H1 (cell line): ENCODE results near the gene CFB. TPM values are rescaled to one million over a fixed set of nuclear protein-coding genes. Genes with fewer than 3 reads are reported as not detected.

Experiments
- CTCF ChIA-PET: fragments of 300-600 bp; sonication (Branson Sonifier 250); formaldehyde crosslinking; loops from one replicate; lab custom pipeline; 2021; ENCODE audit not compliant: partially characterized antibody; lab: Charles Lee
- POLR2A ChIA-PET: fragments of 300-600 bp; sonication (Branson Sonifier 250); formaldehyde crosslinking; loops from one replicate; lab custom pipeline; 2021; ENCODE audit warnings: inconsistent platforms; ENCODE audit not compliant: partially characterized antibody; lab: Charles Lee
- DNase-seq, 2 experiments: peaks; one replicate each; pipeline versions ENCODE4 v3.0.0 to v3.0.0-alpha.2; 2010 to 2022; ENCODE audit warnings: low spot score in 2 of 2, low read depth in 1 of 2, mixed read lengths in 1 of 2
- FAIRE-seq: peaks from 2 replicates; lab custom pipeline; 2011; peaks lifted over from hg19 to GRCh38; lab: Jason Lieb, UNC
- H2AFZ ChIP-seq: 2 replicates; pipeline ENCODE4 v1.8.1; 2012; ENCODE audit warnings: low read length, inconsistent platforms
- H2AK5ac ChIP-seq: 2 replicates; pipeline ENCODE4 v1.6.1; 2013; ENCODE audit warnings: low read depth, low read length
- H2BK120ac ChIP-seq: replicated peaks from 2 replicates; pipeline ENCODE3; 2013; ENCODE audit warnings: low read depth, low read length, inconsistent platforms
- H2BK12ac ChIP-seq: 2 replicates; pipeline ENCODE4 v1.6.1; 2013; ENCODE audit warnings: low read depth, low read length
- H2BK15ac ChIP-seq: 2 replicates; pipeline ENCODE4 v1.6.1; 2013; ENCODE audit warnings: low read length
- H2BK20ac ChIP-seq: 2 replicates; pipeline ENCODE4 v1.6.1; 2013; ENCODE audit warnings: low read length
- H2BK5ac ChIP-seq: 2 replicates; pipeline ENCODE4 v1.6.1; 2013; ENCODE audit warnings: low read depth, low read length
- H3K14ac ChIP-seq: 2 replicates; pipeline ENCODE4 v1.6.1; 2013; ENCODE audit warnings: inconsistent platforms; ENCODE audit not compliant: insufficient read length
- H3K18ac ChIP-seq: 2 replicates; pipeline ENCODE4 v1.6.1; 2013; ENCODE audit warnings: low read length; ENCODE audit errors: extremely low read depth
- H3K23ac ChIP-seq: 2 replicates; pipeline ENCODE4 v1.6.1; 2013; ENCODE audit warnings: inconsistent platforms; ENCODE audit not compliant: insufficient read length
- H3K23me2 ChIP-seq: 2 replicates; pipeline ENCODE4 v1.6.1; 2013; ENCODE audit warnings: low read depth, low read length
- H3K27ac ChIP-seq: 2 replicates; pipeline ENCODE4 v1.6.1; 2011; ENCODE audit warnings: low read depth, low read length, inconsistent platforms
- H3K27me3 ChIP-seq, 4 experiments: replicated peaks in 1 of 4; 1 replicate in 1 of 4; 2 replicates in 3 of 4; pipeline versions ENCODE4 v1.6.1 to v1.8.1; 2011 to 2013; ENCODE audit warnings: low read length in 3 of 4, mild to moderate bottlenecking in 3 of 4, inconsistent platforms in 2 of 4, mixed read lengths in 2 of 4, moderate library complexity in 1 of 4; ENCODE audit not compliant: control insufficient read depth in 3 of 4, insufficient read depth in 3 of 4; ENCODE audit errors: extremely low read depth in 1 of 4
- H3K36me3 ChIP-seq, 4 experiments: 2 replicates each; pipeline versions ENCODE4 v1.6.1 to v1.8.1; 2011 to 2013; ENCODE audit warnings: mild to moderate bottlenecking in 4 of 4, low read length in 3 of 4, moderate library complexity in 2 of 4, control low read depth in 1 of 4, inconsistent platforms in 1 of 4; ENCODE audit not compliant: insufficient read depth in 4 of 4, control insufficient read depth in 2 of 4
- H3K4ac ChIP-seq: replicated peaks from 2 replicates; pipeline ENCODE3; 2013; ENCODE audit warnings: low read length, low read depth, mixed read lengths, inconsistent platforms; ENCODE audit not compliant: insufficient read length
- H3K4me1 ChIP-seq, 4 experiments: replicated peaks in 1 of 4; 1 replicate in 1 of 4; 2 replicates in 3 of 4; pipeline versions ENCODE4 v1.6.1 to v1.8.1; 2011 to 2013; ENCODE audit warnings: low read length in 3 of 4, inconsistent platforms in 2 of 4, mixed read lengths in 1 of 4; ENCODE audit not compliant: insufficient read depth in 4 of 4, control insufficient read depth in 3 of 4
- H3K4me2 ChIP-seq, 2 experiments: 2 replicates each; pipeline versions ENCODE4 v1.6.1 to v1.8.1; 2011 to 2013; ENCODE audit warnings: low read depth in 2 of 2, low read length in 2 of 2, control low read depth in 1 of 2, inconsistent platforms in 1 of 2, mild to moderate bottlenecking in 1 of 2; ENCODE audit not compliant: insufficient read depth in 1 of 2
- H3K4me3 ChIP-seq, 4 experiments: fragments of 200-600, 300-600 bp in 1 of 4; sonication (generic), shearing (Covaris generic), sonication (Bioruptor Twin) in 1 of 4; 2 replicates each; pipeline versions ENCODE4 v1.5.1 to v1.8.1; 2011 to 2016; ENCODE audit warnings: low read length in 4 of 4, low read depth in 3 of 4, control low read depth in 2 of 4, inconsistent platforms in 2 of 4, mild to moderate bottlenecking in 2 of 4, mixed read lengths in 1 of 4, moderate library complexity in 1 of 4; ENCODE audit not compliant: insufficient read depth in 2 of 4; ENCODE audit errors: extremely low read depth in 1 of 4
- H3K56ac ChIP-seq: replicated peaks from 2 replicates; pipeline ENCODE3; 2013; ENCODE audit warnings: low read depth, mild to moderate bottlenecking, mixed read lengths, low read length, inconsistent platforms; ENCODE audit not compliant: insufficient read length
- H3K79me1 ChIP-seq: 2 replicates; pipeline ENCODE4 v1.6.1; 2013; ENCODE audit warnings: low read depth, low read length, control low read depth
- H3K79me2 ChIP-seq, 2 experiments: 2 replicates each; pipeline versions ENCODE4 v1.6.1 to v1.8.1; 2012 to 2013; ENCODE audit warnings: low read length in 2 of 2, mild to moderate bottlenecking in 2 of 2, inconsistent platforms in 1 of 2; ENCODE audit not compliant: insufficient read depth in 2 of 2, control insufficient read depth in 1 of 2
- H3K9ac ChIP-seq, 4 experiments: replicated peaks in 1 of 4; 1 replicate in 1 of 4; 2 replicates in 3 of 4; pipeline versions ENCODE4 v1.6.1 to v1.8.1; 2011 to 2013; ENCODE audit warnings: low read depth in 3 of 4, low read length in 3 of 4, control low read depth in 2 of 4, mild to moderate bottlenecking in 2 of 4, moderate library complexity in 2 of 4, inconsistent platforms in 1 of 4; ENCODE audit errors: extremely low read depth in 1 of 4
- H3K9me3 ChIP-seq, 2 experiments: 2 replicates each; pipeline versions ENCODE4 v1.6.1 to v1.8.1; 2012 to 2013; ENCODE audit warnings: mild to moderate bottlenecking in 2 of 2, moderate library complexity in 2 of 2, control low read depth in 1 of 2, inconsistent platforms in 1 of 2, low read depth in 1 of 2, low read length in 1 of 2, mixed read lengths in 1 of 2; ENCODE audit not compliant: insufficient read depth in 2 of 2
- H4K20me1 ChIP-seq, 2 experiments: replicated peaks in 1 of 2; 2 replicates each; pipeline versions ENCODE3 to v1.8.1; 2011 to 2013; ENCODE audit warnings: inconsistent platforms in 2 of 2, low read length in 2 of 2, mild to moderate bottlenecking in 1 of 2; ENCODE audit not compliant: insufficient read depth in 2 of 2, control insufficient read depth in 1 of 2
- H4K5ac ChIP-seq: 2 replicates; pipeline ENCODE4 v1.6.1; 2013; ENCODE audit warnings: low read length, low read depth, mixed read lengths, inconsistent platforms; ENCODE audit not compliant: insufficient read length
- H4K8ac ChIP-seq: 2 replicates; pipeline ENCODE4 v1.8.0; 2013; ENCODE audit warnings: mild to moderate bottlenecking, moderate library complexity, low read length, inconsistent platforms; ENCODE audit not compliant: insufficient read depth; ENCODE audit errors: extremely low read depth
- H4K91ac ChIP-seq: replicated peaks from 2 replicates; pipeline ENCODE3; 2013; ENCODE audit warnings: low read length, mixed read lengths, inconsistent platforms; ENCODE audit not compliant: insufficient read length
- BCL11A ChIP-seq, 2 experiments: IDR thresholded peaks; one replicate each; pipeline ENCODE4 v1.6.1; 2011; ENCODE audit warnings: low read depth in 2 of 2, low read length in 2 of 2, mild to moderate bottlenecking in 2 of 2
- CHD2 ChIP-seq: IDR thresholded peaks from 2 replicates; pipeline ENCODE4 v1.6.1; 2012; ENCODE audit warnings: low read length, improper control_type of control experiment
- EP300 ChIP-seq, 2 experiments: IDR thresholded peaks; 1 replicate in 1 of 2; 2 replicates in 1 of 2; pipeline ENCODE4 v1.6.1; 2011 to 2012; ENCODE audit warnings: low read depth in 2 of 2, low read length in 2 of 2, mild to moderate bottlenecking in 2 of 2, borderline replicate concordance in 1 of 2, inconsistent platforms in 1 of 2, moderate library complexity in 1 of 2
- GABPA ChIP-seq: IDR thresholded peaks from 2 replicates; pipeline ENCODE4 v1.6.1; 2011; ENCODE audit warnings: mild to moderate bottlenecking, low read length, moderate library complexity, borderline replicate concordance; ENCODE audit not compliant: insufficient read depth
- NANOG ChIP-seq: IDR thresholded peaks from 2 replicates; pipeline ENCODE4 v1.6.1; 2011; ENCODE audit warnings: low read length, low read depth, mild to moderate bottlenecking, inconsistent platforms; ENCODE audit not compliant: insufficient read depth, poor library complexity, severe bottlenecking
- POU5F1 ChIP-seq: IDR thresholded peaks from 2 replicates; pipeline ENCODE4 v1.6.1; 2011; ENCODE audit warnings: low read depth, mild to moderate bottlenecking, low read length, moderate library complexity
- RXRA ChIP-seq: IDR thresholded peaks from 2 replicates; pipeline ENCODE4 v1.6.1; 2011; ENCODE audit warnings: low read depth, mild to moderate bottlenecking, low read length, moderate library complexity; ENCODE audit not compliant: insufficient read depth
- SAP30 ChIP-seq: fragments of 300-600 bp; sonication (generic); IDR thresholded peaks from 2 replicates; pipeline ENCODE4 v1.7.1; 2012; ENCODE audit warnings: low read length, moderate library complexity, mild to moderate bottlenecking, inconsistent platforms; ENCODE audit not compliant: insufficient read depth, insufficient replicate concordance
- SP4 ChIP-seq: IDR thresholded peaks from 2 replicates; pipeline ENCODE4 v1.6.1; 2012; ENCODE audit warnings: low read length, inconsistent platforms
- TAF7 ChIP-seq: optimal IDR thresholded peaks from 2 replicates; pipeline ENCODE3; 2011; ENCODE audit warnings: low read depth, mild to moderate bottlenecking, inconsistent platforms, low read length, moderate library complexity, borderline replicate concordance
- TBP ChIP-seq: IDR thresholded peaks from 2 replicates; pipeline ENCODE4 v1.6.1; 2011; ENCODE audit warnings: low read depth, low read length, improper control_type of control experiment
- WGBS, 2 experiments: shearing (Covaris generic) in 1 of 2; methylation state at CpG; one replicate each; pipeline versions ENCODE4 v1.1.6 to v1.1.7; 2013 to 2015; ENCODE audit warnings: low lambda C conversion rate in 2 of 2, mixed read lengths in 2 of 2, inconsistent platforms in 1 of 2, low coverage in 1 of 2, missing lambda C conversion rate in 1 of 2; ENCODE audit not compliant: insufficient replicate concordance in 2 of 2, insufficient coverage in 1 of 2, insufficient read length in 1 of 2; ENCODE audit errors: extremely low coverage in 1 of 2, missing lambda C conversion rate in 1 of 2; 5-methylcytosine and 5-hydroxymethylcytosine counted together
- polyA plus RNA-seq, 7 experiments: library from polyadenylated mRNA; depleted of rRNA in 3 of 7; stranded (reverse) in 5 of 7; unstranded in 2 of 7; fragments of >200 nt in 5 of 7; fragments of 200-250 nt in 2 of 7; gene quantifications; 1 replicate in 5 of 7; 2 replicates in 1 of 7; 4 replicates in 1 of 7; pipeline versions ENCODE4 v1.2.1 to v1.2.3, GENCODE V29; 2011 to 2013; ENCODE audit warnings: missing spikeins in 2 of 7, mixed read lengths in 2 of 7
- total RNA-seq: library from RNA; stranded (reverse); fragmentation: NEBNext Ultra II Directional; extraction: Animal tissue kit (Norgen Biotek cat#: 25700); gene quantifications from 2 replicates; pipeline ENCODE4 v1.2.1, GENCODE V29; 2021
- TF ChIP-seq, protein P1 (sequence below): IDR thresholded peaks from 2 replicates; pipeline ENCODE4 v1.6.1; 2012; ENCODE audit warnings: inconsistent platforms

Gene CFB
- total and polyA plus RNA-seq, 2 of the 8 experiments (the other 6 are each of a cell fraction or from before 2014, with no cell fraction given), result 0.09 TPM; not detected in 1

DNA sequence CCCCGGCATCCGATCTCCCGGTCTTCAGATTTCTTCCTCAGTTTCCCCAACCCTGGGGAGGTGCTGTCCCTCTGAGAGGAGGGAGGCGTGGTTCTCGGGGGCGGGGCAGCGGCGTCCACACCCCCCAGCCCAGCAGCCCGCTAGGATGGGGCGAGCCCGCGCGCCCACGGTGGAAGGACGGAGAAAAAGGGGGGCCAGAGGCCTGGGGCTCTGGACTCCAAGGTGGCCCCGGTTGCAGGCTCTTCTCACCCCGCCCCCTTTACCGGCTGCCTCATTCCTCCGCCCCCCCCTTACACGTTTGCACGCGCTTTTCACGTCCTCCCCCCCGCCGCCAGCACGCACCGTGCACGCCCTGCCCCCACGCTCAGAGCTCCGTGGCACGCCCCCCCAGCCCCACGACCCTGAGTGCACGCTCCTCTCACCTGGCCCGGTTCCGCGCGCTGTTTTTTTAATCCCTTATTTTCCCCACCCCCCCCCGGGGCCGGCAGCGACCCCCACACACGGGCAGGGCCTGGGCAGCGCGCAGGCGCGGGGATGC is 44.4 kb upstream of the CFB start:
- Histone ChIP-seq H3K56ac (no peak overlapping the region), H2BK120ac (no peak overlapping the region), H3K9me3 (no peaks in the 10 kb centered on the region), H2BK15ac (no peak overlapping the region), H4K8ac (peak overlapping the region; percentile 42; the same call in 1 of the 2 replicates), H2BK20ac (no peak overlapping the region), H3K4me2 (peak overlapping the region; percentile 68 to 86), H3K18ac (peak overlapping the region; percentile 71), H3K4ac (no peak overlapping the region), H4K91ac (no peak overlapping the region), H4K5ac (no peak overlapping the region), H3K4me3 (peak overlapping the region; percentile 29 to 66 (median 51)), H2AFZ (no peak overlapping the region), H3K79me2 (peaks cover 0 to 16% of the 10 kb centered on the region in 2 experiments; a peak in 2 of 4 replicates), H3K4me1 (peaks cover 0 to 20% (median 11%) of the 10 kb centered on the region in 4 experiments; a peak in 6 of 7 replicates), H3K27ac (no peak overlapping the region), H3K36me3 (peaks cover 0 to 5% (median 3%) of the 10 kb centered on the region in 4 experiments; a peak in 3 of 8 replicates), H3K79me1 (peaks cover 2% of the 10 kb centered on the region), H3K14ac (no peak overlapping the region), H2BK5ac (no peak overlapping the region), H2BK12ac (no peak overlapping the region), H3K27me3 (no peaks in the 10 kb centered on the region), H3K23ac (no peak overlapping the region), H2AK5ac (no peak overlapping the region), H4K20me1 (no peaks in the 10 kb centered on the region), H3K23me2 (peaks cover 13% of the 10 kb centered on the region), H3K9ac (no peak overlapping the region; a peak in 1 of 7 replicates)
- POLR2A ChIA-PET, result interaction anchor here (0.9 to 1.0 kb wide), 2 partner anchors 19 to 58 kb away, joined by 3 to 5 read pairs; partner anchors contain the start of genes NELFE and SKIC2
- FAIRE-seq, result no peak
- CTCF ChIA-PET, result interaction anchor here (0.9 to 1.1 kb wide), 3 partner anchors 14 to 23 kb away, joined by 3 to 4 read pairs (median 3); no protein-coding TSS in a partner anchor
- DNase-seq, result peak in 1 of 2 experiments; percentile 68
- 8% methylated on average over 15 of the region's 45 CpGs; no CpG with 5 or more reads in 1 of the 2 experiments for WGBS, 2 experiments
- no peak for TF ChIP-seq RXRA
- TF ChIP-seq EP300 (IDR thresholded peaks at IDR 0.05; ENCODE audit: borderline replicate concordance in 1 of 2, low read depth in 2 of 2, low read length in 2 of 2), result no peak
- no peak for TF ChIP-seq CHD2
- no peak for TF ChIP-seq POU5F1
- TF ChIP-seq NANOG, result no peak
- TF ChIP-seq SAP30, result no peak
- no peak for TF ChIP-seq SP4
- no peak for TF ChIP-seq GABPA
- no peak for TF ChIP-seq TAF7
- no peak for TF ChIP-seq BCL11A (IDR thresholded peaks at IDR 0.05; ENCODE audit: low read depth in 2 of 2, low read length in 2 of 2)
- TF ChIP-seq TBP, result no peak
- TF ChIP-seq, protein P1, sequence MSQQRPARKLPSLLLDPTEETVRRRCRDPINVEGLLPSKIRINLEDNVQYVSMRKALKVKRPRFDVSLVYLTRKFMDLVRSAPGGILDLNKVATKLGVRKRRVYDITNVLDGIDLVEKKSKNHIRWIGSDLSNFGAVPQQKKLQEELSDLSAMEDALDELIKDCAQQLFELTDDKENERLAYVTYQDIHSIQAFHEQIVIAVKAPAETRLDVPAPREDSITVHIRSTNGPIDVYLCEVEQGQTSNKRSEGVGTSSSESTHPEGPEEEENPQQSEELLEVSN, result no peak
